Left lobe of liver (tissue), 2 donors: Measurements from ENCODE around the gene CABLES1. TPM values are rescaled to one million over a fixed set of nuclear protein-coding genes. Genes with fewer than 3 reads are reported as not detected.

Experiments
- ATAC-seq: fragments of 200-7000 bp; cut with Tn5 transposase; one replicate; pipeline ENCODE4 v1.9.1; 2020; ENCODE audit warnings: mild to moderate bottlenecking, moderate library complexity
- DNase-seq: peaks from one replicate; pipeline ENCODE4 v3.0.0-alpha.2; 2020; ENCODE audit warnings: low spot score
- total RNA-seq: library from RNA; stranded (reverse); gene quantifications from one replicate; pipeline ENCODE4 v1.2.1, GENCODE V29; 2021
- donor health status: DM: no; HTN: no; CAD: no; lungs with moderate emphysema.
- donor health status: DM: no; HTN: yes; CAD: no.

Gene CABLES1
- total RNA-seq, 1 donor from 2014 or later, result 12.8 TPM

DNA sequence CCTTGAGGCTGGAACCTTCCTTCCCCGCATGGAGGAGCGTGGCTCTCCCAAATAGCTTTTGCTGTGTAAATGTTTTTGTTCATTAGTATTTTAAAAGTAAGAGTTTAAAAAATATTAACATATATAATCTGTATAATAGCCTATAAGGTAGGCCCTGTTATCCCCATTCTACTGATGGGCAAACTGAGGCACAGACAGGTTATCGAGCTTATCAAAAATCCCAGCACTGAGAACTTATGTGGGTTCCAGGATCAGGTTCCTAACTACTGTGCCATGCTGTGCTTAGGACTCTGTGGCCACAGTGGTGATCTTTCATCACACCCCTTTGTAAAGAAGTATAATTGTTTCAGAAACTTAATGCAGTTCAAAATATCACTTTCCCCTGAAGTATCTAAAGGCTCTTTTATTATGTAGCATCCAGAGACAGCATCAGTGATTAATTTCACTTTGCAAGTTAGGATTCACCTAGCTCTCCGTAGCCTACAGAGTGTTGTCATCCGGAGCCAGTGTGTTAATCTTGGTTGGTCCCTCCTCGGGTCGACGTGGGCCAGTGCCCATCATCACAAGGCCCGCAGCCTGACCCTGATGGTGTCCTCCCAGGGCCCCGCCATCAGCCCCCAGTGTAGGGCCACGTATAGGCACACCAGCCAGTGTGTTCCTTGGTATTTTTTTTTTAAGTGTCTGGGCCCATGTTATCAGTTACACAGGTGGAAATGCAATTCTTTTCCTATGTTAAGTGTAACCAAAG lies 28.7 kb downstream of the CABLES1 start:
- no peak for ATAC-seq
- no peak for DNase-seq

DNA sequence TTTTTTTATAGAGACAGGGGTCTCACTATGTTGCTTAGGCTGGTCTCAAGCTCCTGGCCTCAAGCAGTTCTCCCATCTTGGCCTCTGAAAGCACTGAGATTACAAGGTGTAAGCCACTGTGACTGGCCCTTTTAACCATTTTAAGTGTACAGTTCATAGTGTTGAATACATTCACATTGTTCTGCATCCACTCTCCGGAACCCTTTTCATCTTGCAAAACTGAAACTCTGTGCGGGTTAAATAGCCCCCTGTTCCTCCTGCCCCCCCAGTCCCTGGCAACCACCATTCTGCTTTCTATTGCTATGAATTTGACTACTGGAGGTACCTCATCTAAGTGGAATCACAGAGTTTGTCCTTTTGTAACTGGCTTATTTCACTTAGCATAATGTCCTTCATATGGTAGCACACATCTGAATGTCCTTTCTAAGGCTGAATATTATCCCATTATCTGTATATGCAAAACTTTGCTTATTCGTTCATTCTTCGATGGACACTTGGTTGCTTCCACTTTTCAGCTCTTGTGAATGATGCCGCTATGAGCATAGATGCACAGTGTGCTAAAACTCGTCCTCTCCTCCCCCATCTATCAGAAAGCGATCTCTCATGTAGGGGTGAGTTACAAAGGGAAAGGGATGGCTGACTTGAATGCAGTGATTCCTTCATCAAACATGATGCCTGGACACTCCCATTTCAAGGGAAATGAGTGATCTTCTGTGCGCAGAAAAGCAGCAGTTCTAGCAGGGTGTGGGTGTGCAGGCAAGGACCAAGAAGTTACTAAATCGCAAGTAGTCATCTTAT lies 30.2 kb downstream of the CABLES1 start:
- no peak for DNase-seq
- no peak for ATAC-seq

DNA sequence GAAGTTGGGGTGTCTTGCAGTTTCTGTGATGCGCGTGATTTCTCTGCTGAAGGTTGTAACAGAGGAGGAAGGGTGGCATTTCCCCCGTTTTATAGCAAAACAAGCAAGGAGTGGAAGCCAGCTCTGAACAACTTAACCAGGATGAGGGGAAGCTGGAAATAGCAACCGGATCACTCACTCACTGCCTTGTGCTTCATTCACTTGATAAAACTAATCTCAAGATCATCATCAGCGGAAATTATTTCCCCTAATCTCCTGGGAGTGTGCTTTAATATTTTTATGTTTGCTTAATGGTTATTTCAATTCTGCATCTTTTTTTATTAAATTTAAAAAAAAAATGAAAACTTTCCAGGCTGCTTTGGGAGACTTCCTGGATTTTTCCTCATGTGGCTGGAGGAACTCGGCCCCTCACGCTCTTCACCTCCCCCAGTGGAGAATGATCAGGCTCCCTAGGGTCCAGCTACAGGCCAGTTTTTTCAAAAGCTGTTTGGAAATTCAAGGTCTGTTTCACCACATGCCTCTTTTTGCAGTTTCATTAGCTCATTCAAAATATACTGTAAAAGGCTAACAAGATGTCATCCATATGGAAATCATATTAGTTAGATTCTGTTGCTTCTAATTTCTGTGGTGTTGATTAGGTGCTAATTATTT lies 31.7 kb downstream of the CABLES1 start:
- ATAC-seq, result no peak
- no peak for DNase-seq

DNA sequence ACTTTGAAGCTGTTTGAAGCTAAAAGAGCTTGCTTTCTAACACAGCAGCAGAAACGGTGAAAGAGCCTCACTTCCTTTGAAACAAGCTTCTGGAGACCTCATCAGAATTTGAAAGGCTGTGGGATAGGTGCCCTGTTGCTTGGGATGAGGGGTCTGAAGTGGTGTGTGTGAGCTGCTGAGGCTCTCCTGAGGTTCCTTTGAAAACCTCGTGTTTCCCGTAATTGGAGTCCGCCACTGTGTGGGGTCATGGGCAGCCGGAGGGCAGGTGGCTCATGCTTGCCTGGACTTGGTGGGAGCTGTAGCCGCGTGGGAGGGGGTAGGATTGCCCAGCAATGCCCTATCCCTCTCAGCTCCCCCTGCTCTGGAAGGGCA lies 34.4 kb downstream of the CABLES1 start:
- no peak for ATAC-seq
- no peak for DNase-seq

DNA sequence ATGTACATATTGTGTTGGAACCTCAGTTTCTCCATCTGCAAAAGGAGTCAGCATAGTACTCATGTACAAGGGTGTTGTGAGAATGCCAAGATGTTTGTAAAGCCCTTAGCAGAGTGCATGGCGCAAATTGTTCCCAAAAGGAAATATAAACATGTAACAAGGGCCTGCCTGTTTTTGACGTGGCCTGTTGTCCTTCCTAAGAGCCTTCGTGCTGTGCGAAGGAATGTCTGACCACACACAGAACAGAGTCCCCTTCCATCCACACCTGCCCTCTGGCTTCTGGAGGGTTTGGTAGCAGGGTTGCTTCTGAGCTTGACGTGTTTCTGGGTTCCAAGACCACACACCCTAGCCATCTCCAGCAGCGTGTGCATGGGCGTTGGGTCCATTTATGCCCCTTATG lies 34.9 kb downstream of the CABLES1 start:
- DNase-seq (no peak), ATAC-seq (no peak)

DNA sequence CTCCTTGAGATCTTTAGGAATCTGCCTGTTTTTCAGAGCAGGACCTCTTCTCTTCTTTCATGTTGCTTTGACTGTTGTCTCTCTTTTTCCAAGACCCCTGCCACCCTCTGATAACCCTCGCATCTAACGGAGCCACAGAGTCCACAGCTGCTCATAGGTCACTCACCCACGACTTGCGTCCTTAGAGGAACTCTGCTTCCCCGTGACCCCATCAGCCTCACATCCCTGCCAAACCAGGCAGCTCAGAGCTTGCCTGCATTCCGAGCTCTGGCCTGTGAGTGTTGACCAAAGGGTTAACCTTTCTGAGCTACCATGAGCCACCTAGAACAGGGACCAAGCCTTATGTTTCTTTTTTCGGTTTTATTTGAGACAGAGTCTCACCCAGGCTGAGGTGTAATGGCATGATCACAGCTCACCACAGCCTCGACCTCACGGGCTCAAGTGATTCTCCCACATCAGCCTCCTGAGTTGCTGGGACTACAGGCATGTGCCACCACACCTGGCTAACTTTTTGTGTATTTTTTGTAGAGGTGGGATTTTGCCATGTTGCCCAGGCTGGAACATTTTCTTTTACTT lies 36.4 kb downstream of the CABLES1 start:
- no peak for DNase-seq
- peak; percentile 64 for ATAC-seq

DNA sequence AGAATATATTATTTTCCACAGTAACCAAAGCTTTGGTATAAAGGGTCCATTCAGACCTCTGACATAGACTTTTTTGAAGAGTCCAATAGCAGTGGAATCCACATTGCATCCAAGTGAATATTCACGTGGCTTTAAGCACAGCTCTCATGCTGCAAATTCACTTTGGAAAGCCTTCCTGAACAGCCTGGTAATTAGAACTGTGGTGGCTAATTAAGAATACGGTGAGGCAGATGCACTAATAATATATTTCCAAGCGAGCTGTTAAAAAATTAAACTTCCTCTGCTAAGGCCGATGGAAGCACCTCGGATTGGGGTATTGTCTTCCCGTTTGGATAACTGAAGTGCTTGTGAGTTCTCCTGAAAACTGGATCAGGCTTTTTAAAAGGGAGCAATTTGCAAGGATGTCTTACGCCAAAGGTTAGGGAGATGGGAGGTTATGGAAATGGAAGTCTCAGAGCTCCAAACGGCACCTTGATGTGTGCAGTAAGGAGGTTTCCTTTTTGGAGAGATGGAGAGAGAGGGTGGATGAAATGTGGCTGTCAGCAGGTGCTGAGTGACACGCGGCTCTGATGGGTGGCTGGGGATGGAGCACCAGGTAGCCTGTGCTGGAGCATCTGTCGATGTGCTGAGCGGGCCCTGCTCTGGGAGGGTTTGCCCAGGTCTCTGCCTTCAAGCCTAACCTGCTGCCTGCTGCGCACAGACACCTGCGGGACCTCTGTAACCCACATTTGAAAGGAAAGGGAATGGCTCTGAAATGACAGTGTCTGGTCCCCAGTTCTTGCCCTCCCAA lies 37.5 kb downstream of the CABLES1 start:
- ATAC-seq, result no peak
- DNase-seq, result no peak

DNA sequence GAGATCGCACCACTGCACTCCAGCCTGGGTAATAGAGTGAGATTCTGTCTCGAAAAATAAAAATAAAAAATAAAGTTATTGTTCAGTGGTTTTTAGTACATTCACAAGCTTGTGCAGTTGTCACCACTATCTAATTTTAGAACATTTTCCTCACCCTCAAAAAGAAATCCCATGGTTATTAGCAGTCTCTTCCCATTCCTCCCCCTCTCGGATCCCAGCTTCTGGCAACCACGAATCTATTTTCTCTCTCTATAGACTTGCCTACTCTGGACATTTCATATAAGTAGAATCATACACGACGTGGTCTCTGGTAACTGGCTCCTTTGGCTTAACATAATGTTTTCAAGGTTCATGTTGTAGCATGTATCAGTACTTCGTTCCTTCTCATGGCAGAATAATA lies 38.6 kb downstream of the CABLES1 start:
- no peak for DNase-seq
- no peak for ATAC-seq

DNA sequence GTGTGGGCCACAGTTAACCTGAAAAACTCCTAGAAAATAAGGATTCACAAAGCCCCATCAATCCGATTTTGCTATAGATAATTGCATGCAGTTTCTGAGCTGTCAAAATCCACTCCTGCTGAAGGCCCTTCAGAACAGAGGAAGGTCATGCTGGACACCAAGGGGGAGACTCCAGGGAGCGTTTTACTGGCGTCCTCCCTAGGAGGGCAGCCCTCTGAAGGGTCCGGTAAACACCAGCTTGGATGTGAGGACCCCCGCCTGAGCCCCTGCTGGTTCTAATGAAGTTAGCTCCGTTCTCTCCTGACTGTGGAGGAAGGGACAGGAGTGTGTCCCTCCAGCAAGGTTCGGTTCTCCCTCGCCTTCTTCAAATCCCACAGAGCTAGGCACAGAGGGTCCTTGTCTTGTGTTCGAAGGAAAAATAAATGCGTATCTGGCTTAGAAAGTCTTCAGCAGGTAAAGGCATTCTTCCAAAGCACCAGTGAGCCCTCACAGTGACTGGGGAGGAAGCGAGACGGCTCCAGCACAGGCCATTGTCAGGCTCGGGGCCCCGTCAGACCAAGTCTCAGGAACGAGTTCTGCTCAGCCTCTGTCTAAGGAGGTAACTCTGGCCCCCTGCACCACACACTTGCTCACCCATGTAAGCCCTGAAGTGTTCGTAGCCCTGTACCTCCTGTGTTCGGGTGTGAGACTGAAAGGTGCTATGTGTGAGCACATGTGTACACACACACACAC lies 41.6 kb downstream of the CABLES1 start:
- no peak for ATAC-seq

DNA sequence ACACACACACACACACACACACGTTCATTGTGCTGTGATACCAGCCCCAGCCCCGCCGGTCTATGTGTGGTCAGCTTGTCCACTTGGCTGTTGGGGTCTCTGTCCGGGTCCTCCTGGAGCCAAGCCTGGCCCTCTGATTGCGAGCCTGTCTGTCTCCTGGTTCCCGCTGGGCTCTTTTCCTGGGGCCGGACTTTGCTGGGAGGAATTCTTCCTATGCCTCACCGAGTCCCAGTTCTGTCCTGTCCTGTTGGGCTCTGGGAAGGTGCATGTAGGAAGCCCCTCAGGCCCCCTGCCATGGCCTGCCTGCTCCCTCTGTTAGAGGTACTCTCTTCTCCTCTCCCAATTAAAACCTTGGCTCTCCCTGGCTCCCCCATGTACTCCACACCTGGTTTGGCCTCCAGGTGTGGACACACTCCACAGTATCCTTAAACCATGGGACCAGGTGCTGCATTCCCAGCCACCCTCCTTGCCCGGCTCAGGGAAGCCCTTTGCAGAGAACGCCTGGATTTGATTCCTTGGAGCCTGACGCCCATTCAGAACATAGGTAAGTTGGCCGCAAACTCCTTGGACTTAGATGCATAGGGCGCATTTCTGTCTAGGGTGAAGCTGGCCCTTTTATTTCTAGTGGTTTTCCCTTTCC lies 42.3 kb downstream of the CABLES1 start:
- no peak for DNase-seq
- ATAC-seq, result peak; percentile 6

More for the DNA sequence above, 41.6 kb downstream of the CABLES1 start:
- no peak for DNase-seq

DNA sequence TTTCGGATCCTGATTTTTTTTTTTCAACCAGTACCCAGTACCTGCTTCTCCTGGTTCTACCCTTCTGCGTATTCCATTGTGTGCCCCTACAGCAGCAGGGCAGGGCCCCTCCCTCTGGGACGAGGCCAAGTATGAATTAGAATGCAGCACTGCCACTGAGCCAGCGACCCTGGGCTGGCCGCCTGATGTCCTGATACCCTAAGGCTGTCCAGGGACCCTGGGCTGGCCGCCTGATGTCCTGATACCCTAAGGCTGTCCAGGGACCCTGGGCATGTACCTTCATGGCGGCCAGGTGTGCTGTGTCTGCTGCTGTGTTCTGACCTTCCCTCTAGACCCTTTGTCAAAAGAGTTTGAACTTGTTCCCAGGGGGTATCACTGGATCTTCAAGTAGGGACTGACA lies 42.9 kb downstream of the CABLES1 start:
- ATAC-seq (peak; percentile 7), DNase-seq (no peak)

DNA sequence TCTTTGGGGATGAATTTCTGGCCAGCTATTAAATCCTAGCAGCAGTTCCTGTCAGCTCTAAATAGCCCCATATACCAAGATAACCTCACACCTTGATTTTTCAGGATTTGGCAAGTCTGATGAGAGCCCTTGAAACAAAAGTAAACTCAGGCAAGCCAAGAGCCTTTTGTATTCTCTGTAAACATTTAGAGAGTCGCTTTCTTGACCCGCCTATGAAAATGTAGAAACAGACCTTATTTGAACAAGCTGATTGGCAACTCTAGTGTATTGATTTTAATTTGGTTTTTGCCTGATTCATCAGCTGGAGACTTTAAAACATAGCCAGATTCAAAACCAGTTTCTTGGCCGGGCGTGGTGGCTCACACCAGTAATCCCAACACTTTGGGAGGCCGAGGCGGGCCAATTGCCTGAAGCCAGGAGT lies 43.4 kb downstream of the CABLES1 start:
- ATAC-seq (peak; percentile 69), DNase-seq (no peak)

DNA sequence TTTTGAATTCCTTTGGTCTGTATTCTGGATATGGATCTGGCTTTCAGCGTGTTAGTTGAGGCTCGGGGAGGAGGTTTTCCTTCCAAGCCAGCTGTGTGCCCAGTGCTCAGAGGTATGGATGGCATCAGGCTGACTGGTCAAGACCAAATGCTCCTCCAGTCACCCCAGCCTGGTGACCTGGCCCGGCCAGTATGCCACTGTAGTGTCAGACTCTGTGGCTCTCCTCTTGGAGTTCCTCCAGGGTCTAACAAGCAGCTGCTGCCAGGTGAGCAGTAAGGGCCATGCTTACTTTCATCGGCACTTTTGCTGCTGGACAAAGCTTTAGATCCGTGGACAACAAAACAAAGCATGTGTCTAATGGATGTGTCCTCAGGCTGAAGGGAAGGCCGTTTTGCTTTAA lies 44.1 kb downstream of the CABLES1 start:
- DNase-seq (peak; percentile 69), ATAC-seq (peak; percentile 81)

DNA sequence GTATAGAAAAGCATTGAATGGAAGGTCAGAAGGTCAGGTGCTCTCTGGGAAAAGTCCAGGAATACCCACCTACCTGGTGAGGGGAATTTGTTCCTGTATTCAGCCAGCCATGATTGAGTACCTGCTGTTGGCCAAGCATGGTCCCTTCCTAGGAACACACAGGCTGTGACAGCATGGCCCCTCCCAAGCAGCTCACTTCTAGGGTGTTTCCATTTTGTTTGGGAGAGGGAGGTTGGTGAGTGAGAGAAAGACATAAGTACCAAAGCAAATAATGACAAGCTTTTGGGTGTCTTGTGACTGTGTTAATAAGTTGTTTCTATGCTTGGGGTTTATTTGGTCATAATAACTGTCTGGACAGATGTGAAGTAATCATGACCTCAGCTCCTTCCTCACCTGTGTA lies 46.3 kb downstream of the CABLES1 start:
- ATAC-seq, result no peak
- no peak for DNase-seq

DNA sequence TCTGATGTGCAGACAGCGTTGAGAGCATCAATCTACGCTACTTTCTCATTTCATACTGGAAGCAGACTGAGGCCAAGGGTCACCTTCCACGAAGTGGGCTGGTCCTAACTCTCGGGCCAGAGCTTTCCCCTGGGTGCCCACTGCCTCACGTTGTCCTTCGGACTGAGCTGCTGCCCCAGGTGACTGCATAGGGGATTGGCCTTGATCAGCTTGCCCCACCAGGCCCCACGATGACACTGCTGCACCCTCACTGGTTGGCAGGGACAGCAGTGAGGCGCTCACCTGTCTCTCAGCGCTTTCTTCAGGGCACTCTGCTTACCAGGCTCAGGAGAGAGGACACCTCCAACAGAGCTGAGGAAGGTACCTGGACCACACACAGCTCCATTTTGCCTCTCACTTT lies 47.3 kb downstream of the CABLES1 start:
- ATAC-seq, result no peak

DNA sequence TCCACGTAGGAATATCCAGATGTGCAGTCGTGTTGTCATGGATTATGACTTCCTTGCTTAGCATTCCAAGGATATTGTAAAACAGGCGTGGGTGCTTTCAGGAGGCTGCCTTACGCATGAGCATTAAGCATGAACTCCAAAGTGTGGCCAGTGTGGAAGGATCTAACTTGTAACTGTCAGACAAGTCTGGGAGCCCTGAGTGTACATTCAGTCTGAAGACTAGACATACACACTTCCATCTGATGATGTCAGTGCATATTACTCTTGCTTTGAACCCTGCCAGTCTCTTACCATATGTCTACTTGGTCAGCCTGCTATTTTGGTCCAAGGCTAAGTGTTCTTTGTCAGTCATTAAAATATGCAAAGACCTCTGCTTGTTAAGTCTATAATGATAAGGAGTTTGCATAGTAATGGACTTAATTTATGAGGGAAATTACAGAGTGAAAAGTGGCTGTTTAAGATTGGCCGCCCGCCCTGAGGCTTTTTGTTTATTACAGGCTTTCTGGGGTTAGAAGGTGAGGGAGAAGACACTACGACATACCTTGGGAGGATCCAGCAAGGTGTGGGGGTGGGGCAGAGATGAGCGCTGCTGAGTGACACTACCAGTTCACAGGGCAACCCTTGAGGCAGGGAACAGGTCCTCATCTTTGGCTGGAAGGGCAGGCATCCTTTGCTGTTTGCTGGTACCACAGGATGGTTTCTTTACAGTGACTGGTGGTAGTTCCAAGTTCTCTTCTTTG lies 48.3 kb downstream of the CABLES1 start:
- DNase-seq (no peak), ATAC-seq (no peak)

More for the DNA sequence above, 47.3 kb downstream of the CABLES1 start:
- DNase-seq, result no peak

DNA sequence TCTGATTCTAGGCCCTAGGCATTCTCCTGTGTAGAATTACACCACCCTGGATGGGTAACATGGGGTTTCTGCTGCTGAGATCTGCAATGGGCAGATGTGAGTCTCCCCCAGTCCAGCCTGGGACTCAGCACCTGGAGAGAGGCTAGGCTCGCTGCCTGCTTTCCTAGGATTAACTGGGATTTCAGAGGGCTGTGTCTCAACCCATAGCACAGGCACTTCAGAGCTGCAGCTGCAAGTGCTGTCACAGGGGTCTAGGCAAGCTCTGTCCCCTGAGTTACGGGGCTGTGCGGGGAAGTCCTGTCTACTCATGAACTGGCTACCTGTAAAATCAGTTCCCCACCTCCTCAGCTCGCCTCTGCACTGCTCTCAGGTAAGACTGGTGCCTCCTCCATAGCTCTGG lies 51.5 kb downstream of the CABLES1 start:
- DNase-seq, result no peak
- no peak for ATAC-seq

DNA sequence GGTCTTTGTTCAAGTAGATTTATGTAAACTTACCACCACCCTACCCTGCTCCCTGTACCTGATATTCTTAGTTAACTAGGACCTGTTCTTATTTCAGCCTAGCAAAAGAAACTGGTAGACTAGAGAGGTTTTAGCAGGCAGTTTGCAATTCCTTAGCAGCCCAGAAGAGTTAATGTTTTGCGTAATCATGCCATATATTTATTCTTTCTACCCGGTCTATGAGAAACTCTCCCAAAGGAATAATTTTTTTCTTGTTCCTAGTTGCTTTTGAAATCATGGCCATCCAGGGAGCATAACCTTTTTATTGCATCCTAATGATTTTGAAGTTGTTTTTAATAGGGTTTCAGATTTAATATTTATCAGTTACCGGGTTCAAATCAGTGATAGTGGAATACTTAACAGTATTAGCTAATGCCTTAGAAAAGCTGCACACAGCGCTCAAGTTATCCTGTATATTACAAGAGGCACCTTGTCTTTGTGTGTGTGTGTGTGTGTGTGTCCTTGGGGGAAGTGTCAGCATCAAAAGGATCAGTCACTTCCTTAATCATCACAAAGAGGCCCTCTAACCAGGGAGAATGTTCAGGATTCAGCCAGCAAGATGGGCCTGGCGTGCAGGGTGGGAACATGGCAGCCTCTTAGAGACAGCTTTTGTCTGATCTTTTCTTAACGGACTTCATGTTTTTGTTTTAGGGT lies 52.9 kb downstream of the CABLES1 start:
- no peak for ATAC-seq
- DNase-seq, result no peak
